NOMO-1 treated with DMSO at 0.1 percent for 48 hours (cell line): ENCODE measurements around the gene KRTAP5-10.
"Not testable (repeated sequence)": the region's sequence is repeated elsewhere in the genome, so short reads cannot be mapped to it uniquely, and the experiment has no call there.

Experiments
- DNase-seq: peaks from one replicate; lab custom pipeline; 2025; ENCODE audit not compliant: unreplicated experiment; lab: John Stamatoyannopoulos, UW

The KRTAP5-10 gene

GRCh38 chr11:71571101-71571850 lies 5.9 kb downstream of the KRTAP5-10 start:
- DNase-seq: not testable (repeated sequence)

- DNase-seq: no peak
Measured at GRCh38 chr11:71572811-71573210, 7.4 kb downstream of the KRTAP5-10 start.

GRCh38 chr11:71574418-71574817 lies 9.1 kb downstream of the KRTAP5-10 start:
- DNase-seq: no peak

GRCh38 chr11:71575723-71576424 lies 10.5 kb downstream of the KRTAP5-10 start:
- no peak for DNase-seq

GRCh38 chr11:71576688-71577465 lies 11.5 kb downstream of the KRTAP5-10 start:
- not testable (repeated sequence) for DNase-seq

GRCh38 chr11:71577469-71578004 lies 12.2 kb downstream of the KRTAP5-10 start:
- DNase-seq: no peak

- DNase-seq: not testable (repeated sequence)
Measured at GRCh38 chr11:71579513-71579912, 14.2 kb downstream of the KRTAP5-10 start.

- DNase-seq: no peak
Measured at GRCh38 chr11:71580057-71581003, 15.0 kb downstream of the KRTAP5-10 start.

GRCh38 chr11:71581826-71582225 lies 16.5 kb downstream of the KRTAP5-10 start:
- no peak for DNase-seq

GRCh38 chr11:71582309-71582895 lies 17.0 kb downstream of the KRTAP5-10 start, which contains the start of gene KRTAP5-11:
Gene KRTAP5-11 (minus strand): TSS chr11:71582875. CDS start chr11:71582837, 38 bp downstream.
- no peak for DNase-seq

- not testable (repeated sequence) for DNase-seq
Measured at GRCh38 chr11:71582969-71583368, 17.6 kb downstream of the KRTAP5-10 start.

GRCh38 chr11:71585673-71586072 lies 20.3 kb downstream of the KRTAP5-10 start:
- not testable (repeated sequence) for DNase-seq

- not testable (repeated sequence) for DNase-seq
Measured at GRCh38 chr11:71588314-71588713, 23.0 kb downstream of the KRTAP5-10 start.

- not testable (repeated sequence) for DNase-seq
Measured at GRCh38 chr11:71588822-71589545, 23.6 kb downstream of the KRTAP5-10 start.

- DNase-seq: not testable (repeated sequence)
Measured at GRCh38 chr11:71589546-71589920, 24.2 kb downstream of the KRTAP5-10 start.

GRCh38 chr11:71603221-71603620 lies 37.9 kb downstream of the KRTAP5-10 start:
- DNase-seq: not testable (repeated sequence)

GRCh38 chr11:71604798-71605488 lies 39.6 kb downstream of the KRTAP5-10 start:
- not testable (repeated sequence) for DNase-seq

GRCh38 chr11:71606853-71607519 lies 41.6 kb downstream of the KRTAP5-10 start:
- not testable (repeated sequence) for DNase-seq
